Neutrophil (primary cell): ENCODE measurements around the gene CREB5.

Experiments used
- H3K27ac ChIP-seq: fragments of 200-600 bp; sonication (generic); 2 replicates; pipeline ENCODE4 v1.5.1; 2016; ENCODE audit warnings: mild to moderate bottlenecking, moderate library complexity
- H3K27me3 ChIP-seq: fragments of 200-600 bp; sonication (generic); 2 replicates; pipeline ENCODE4 v1.6.0; 2016; ENCODE audit warnings: mild to moderate bottlenecking
- H3K36me3 ChIP-seq: fragments of 200-600 bp; sonication (generic); 2 replicates; pipeline ENCODE4 v1.5.1; 2017
- H3K4me1 ChIP-seq, 2 experiments: fragments of 200-600 bp in 1 of 2; sonication (generic) in 1 of 2; 1 replicate in 1 of 2; 2 replicates in 1 of 2; pipeline versions ENCODE4 v1.5.1 to v1.6.1; 2013 to 2016; ENCODE audit warnings: low read depth in 1 of 2, low read length in 1 of 2, mild to moderate bottlenecking in 1 of 2, moderate library complexity in 1 of 2; ENCODE audit not compliant: control insufficient read depth in 1 of 2, insufficient read depth in 1 of 2
- H3K4me3 ChIP-seq, 2 experiments: fragments of 200-600 bp in 1 of 2; sonication (generic) in 1 of 2; 1 replicate in 1 of 2; 2 replicates in 1 of 2; pipeline ENCODE4 v1.5.1; 2013 to 2016; ENCODE audit warnings: low read depth in 1 of 2, low read length in 1 of 2, mild to moderate bottlenecking in 1 of 2, moderate library complexity in 1 of 2
- H3K9me3 ChIP-seq: fragments of 200-600 bp; sonication (generic); 2 replicates; pipeline ENCODE4 v1.5.1; 2016
- TF ChIP-seq, protein P1 (sequence below): fragments of 200-600 bp; sonication (generic); IDR thresholded peaks from 2 replicates; pipeline ENCODE4 v1.5.1; 2016; ENCODE audit warnings: antibody characterized with exemption

The CREB5 gene

DNA sequence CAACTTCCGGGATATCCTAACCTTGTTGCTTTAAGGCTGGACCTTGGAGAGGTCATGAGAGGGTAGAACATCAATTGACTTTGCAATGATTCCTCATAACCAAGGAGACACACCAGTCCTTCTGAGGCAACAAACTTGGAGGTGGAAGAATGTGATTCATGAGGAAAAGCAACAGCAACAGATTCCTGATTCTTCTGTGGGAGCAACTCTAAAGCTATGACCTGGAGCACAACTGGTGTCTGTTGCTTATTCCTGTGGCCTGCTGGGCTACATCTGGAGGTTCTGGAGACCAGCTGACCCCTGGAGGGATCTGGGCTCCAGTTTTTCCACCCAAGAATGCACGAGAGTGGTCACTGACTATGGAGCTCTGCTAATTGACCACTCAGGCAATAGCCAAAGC lies 116.6 kb downstream of the CREB5 start:
- H3K9me3 ChIP-seq, result no peaks in the 10 kb centered on the region
- no peaks in the 10 kb centered on the region for H3K4me1 ChIP-seq
- TF ChIP-seq, protein P1, sequence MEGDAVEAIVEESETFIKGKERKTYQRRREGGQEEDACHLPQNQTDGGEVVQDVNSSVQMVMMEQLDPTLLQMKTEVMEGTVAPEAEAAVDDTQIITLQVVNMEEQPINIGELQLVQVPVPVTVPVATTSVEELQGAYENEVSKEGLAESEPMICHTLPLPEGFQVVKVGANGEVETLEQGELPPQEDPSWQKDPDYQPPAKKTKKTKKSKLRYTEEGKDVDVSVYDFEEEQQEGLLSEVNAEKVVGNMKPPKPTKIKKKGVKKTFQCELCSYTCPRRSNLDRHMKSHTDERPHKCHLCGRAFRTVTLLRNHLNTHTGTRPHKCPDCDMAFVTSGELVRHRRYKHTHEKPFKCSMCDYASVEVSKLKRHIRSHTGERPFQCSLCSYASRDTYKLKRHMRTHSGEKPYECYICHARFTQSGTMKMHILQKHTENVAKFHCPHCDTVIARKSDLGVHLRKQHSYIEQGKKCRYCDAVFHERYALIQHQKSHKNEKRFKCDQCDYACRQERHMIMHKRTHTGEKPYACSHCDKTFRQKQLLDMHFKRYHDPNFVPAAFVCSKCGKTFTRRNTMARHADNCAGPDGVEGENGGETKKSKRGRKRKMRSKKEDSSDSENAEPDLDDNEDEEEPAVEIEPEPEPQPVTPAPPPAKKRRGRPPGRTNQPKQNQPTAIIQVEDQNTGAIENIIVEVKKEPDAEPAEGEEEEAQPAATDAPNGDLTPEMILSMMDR, result no peak
- no peak overlapping the region for H3K4me3 ChIP-seq
- no peaks in the 10 kb centered on the region for H3K36me3 ChIP-seq
- H3K27me3 ChIP-seq, result no peaks in the 10 kb centered on the region
- no peak overlapping the region for H3K27ac ChIP-seq

DNA sequence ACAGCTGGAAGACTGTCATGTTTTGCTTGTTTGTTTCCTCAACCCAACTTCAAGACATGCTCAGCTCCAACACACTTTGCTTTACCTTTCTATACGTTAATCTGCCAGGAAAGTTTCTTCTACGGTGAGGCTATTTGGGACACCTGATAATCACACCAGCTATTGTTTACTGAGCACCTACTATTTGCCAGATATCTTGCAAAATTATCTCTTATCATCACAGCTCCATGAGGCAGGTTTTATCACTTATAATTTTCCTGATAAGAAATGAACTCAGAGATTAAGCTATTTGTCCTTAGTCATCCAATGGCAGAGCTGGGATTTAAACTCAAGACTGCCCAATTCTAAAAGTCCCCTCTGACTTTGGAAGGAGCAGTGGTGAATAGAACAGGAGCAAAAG lies 117.4 kb downstream of the CREB5 start:
- TF ChIP-seq, protein P1, result no peak
- H3K9me3 ChIP-seq, result no peaks in the 10 kb centered on the region
- H3K4me3 ChIP-seq, result no peak overlapping the region
- H3K4me1 ChIP-seq, result no peaks in the 10 kb centered on the region
- no peak overlapping the region for H3K27ac ChIP-seq
- no peaks in the 10 kb centered on the region for H3K36me3 ChIP-seq
- H3K27me3 ChIP-seq, result no peaks in the 10 kb centered on the region

DNA sequence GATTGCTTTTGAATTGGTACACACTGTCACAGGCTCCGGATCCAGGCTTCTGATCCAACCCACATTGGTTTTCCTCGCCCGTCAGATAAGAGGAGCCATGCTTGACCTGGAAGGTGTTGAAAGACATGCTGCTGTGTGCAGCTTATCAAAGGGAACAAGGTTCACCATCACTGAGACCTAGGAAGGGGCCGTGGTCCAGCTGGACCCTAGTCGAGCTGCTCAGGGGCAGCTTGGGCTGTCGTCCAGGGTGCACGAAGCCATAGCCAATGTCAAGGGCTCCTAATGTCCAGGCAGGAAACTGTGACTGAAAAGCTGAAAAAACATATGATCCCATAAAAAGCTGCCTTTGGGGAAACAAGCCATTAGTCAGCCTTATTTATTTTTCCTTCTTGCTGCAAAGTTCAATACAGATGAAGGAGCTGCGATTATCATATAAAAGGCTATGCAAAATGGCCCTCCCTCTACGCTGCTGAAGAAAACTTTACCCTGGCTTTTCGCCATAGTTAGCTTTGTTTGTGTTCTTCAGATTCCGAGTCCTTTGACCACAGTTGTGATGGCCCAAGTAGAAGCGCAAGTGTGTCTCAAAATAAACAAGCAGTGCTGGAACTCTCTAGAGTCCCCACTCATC lies 118.0 kb downstream of the CREB5 start:
- Histone ChIP-seq H3K9me3 (no peaks in the 10 kb centered on the region), H3K4me3 (no peak overlapping the region), H3K4me1 (no peaks in the 10 kb centered on the region), H3K27ac (no peak overlapping the region), H3K36me3 (no peaks in the 10 kb centered on the region), H3K27me3 (no peaks in the 10 kb centered on the region)
- TF ChIP-seq, protein P1, result no peak

DNA sequence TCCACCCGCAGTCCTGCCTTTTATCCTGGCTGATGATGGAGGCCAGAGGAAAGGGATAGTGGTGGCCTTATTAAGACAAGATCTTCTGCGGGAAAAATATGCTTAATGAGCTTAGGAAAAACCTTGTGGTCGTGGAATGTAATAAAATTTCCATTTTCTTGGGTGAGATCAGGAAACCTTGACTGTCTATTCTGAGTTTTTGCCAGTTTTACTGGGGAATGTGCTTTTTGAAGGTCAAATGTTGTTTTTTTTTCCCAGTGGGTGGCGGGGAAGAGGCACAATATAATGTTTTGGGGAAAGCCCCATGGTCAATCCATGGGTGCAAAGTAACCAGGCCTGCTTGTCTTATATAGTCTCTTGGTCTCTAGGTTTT lies 118.5 kb downstream of the CREB5 start:
- H3K4me1 ChIP-seq, result no peaks in the 10 kb centered on the region
- no peak overlapping the region for H3K27ac ChIP-seq
- TF ChIP-seq, protein P1, result no peak
- H3K9me3 ChIP-seq, result no peaks in the 10 kb centered on the region
- H3K27me3 ChIP-seq, result peaks cover 2% of the 10 kb centered on the region
- H3K4me3 ChIP-seq, result no peak overlapping the region
- no peaks in the 10 kb centered on the region for H3K36me3 ChIP-seq

DNA sequence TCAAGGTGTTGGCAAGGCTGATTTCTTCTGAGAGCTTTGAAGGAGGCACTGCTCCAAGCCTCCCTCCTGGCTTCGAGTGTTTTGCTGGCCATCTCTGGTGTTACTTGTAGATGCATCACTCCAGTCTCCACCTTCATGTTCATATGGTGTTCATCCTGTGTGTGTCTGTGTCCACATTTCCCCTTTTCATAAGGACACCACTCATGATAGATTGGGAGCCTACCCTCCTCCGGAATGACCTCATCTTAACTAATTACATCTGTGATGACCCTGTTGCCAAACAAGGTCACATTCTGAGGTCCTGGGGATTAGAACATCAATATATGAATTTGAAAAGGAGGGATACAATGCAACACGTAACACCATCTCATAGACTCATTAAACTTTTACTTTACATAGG lies 119.0 kb downstream of the CREB5 start:
- Histone ChIP-seq H3K27me3 (peaks cover 7% of the 10 kb centered on the region), H3K36me3 (no peaks in the 10 kb centered on the region), H3K9me3 (no peaks in the 10 kb centered on the region), H3K4me1 (no peaks in the 10 kb centered on the region), H3K27ac (no peak overlapping the region), H3K4me3 (no peak overlapping the region)
- TF ChIP-seq, protein P1, result no peak

DNA sequence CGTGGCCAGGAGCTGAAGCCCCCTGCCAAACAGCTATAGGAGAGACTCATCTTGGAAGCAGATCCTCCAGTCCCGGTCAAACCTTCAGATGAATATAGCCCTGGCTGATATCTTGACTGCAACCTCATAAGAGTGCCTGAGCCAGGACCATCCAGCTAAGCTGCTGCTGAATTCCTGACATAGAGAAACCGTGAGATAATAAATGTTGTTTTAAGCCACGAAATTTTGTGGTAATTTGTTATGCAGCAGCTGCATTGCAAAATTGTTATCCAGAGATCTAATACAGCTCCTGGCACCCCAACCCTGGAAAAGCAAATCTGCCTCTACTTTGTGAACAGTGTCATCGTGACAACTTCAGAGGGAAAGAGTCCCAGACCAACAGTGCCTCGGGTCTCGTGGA lies 119.9 kb downstream of the CREB5 start:
- TF ChIP-seq, protein P1, result no peak
- Histone ChIP-seq H3K4me3 (no peak overlapping the region), H3K9me3 (no peaks in the 10 kb centered on the region), H3K36me3 (no peaks in the 10 kb centered on the region), H3K27me3 (peaks cover 14% of the 10 kb centered on the region), H3K4me1 (no peaks in the 10 kb centered on the region), H3K27ac (no peak overlapping the region)
